Measurements from ENCODE around the gene ADCY4.
"Not testable (repeated sequence)": the region's sequence is repeated elsewhere in the genome, so short reads cannot be mapped to it uniquely, and the experiment has no call there.

The ADCY4 gene

GRCh38 chr14:24338843-24339242, 4.0 kb upstream of the ADCY4 start:
- no peak for DNase-seq (ENCODE audit: low spot score)

GRCh38 chr14:24337824-24338175, 2.9 kb upstream of the ADCY4 start:
- no peak for DNase-seq (ENCODE audit: low spot score)

- peak; percentile 44 for DNase-seq (ENCODE audit: low spot score)
These were observed 2.4 kb upstream of the ADCY4 start for GRCh38 chr14:24337144-24337823.

- no peak for DNase-seq (ENCODE audit: low spot score)
These were observed 745 bp upstream of the ADCY4 start for GRCh38 chr14:24335461-24336171.

GRCh38 chr14:24332268-24332993, 2.4 kb downstream of the ADCY4 start:
- no peak for DNase-seq (ENCODE audit: low spot score)

GRCh38 chr14:24331731-24332267, 3.1 kb downstream of the ADCY4 start:
- DNase-seq (ENCODE audit: low spot score), result no peak

GRCh38 chr14:24330973-24331674, 3.7 kb downstream of the ADCY4 start:
- no peak for DNase-seq (ENCODE audit: low spot score)

GRCh38 chr14:24329736-24330135, 5.1 kb downstream of the ADCY4 start:
- no peak for DNase-seq (ENCODE audit: low spot score)

GRCh38 chr14:24329073-24329663, 5.7 kb downstream of the ADCY4 start:
- DNase-seq (ENCODE audit: low spot score), result no peak

GRCh38 chr14:24327914-24328313, 7.0 kb downstream of the ADCY4 start:
- DNase-seq (ENCODE audit: low spot score), result not testable (repeated sequence)

GRCh38 chr14:24327303-24327702, 7.6 kb downstream of the ADCY4 start:
- DNase-seq (ENCODE audit: low spot score), result no peak

GRCh38 chr14:24325963-24326362, 8.9 kb downstream of the ADCY4 start:
- no peak for DNase-seq (ENCODE audit: low spot score)

- no peak for DNase-seq (ENCODE audit: low spot score)
These were observed 9.8 kb downstream of the ADCY4 start for GRCh38 chr14:24325041-24325530.

GRCh38 chr14:24324024-24324423, 10.8 kb downstream of the ADCY4 start:
- DNase-seq (ENCODE audit: low spot score), result no peak

- DNase-seq (ENCODE audit: low spot score), result no peak
These were observed 11.5 kb downstream of the ADCY4 start for GRCh38 chr14:24323341-24323740.

GRCh38 chr14:24322672-24323071, 12.2 kb downstream of the ADCY4 start:
- no peak for DNase-seq (ENCODE audit: low spot score)

- DNase-seq (ENCODE audit: low spot score), result no peak
These were observed 13.5 kb downstream of the ADCY4 start for GRCh38 chr14:24321212-24321975.

GRCh38 chr14:24317141-24317928, 17.5 kb downstream of the ADCY4 start:
- no peak for DNase-seq (ENCODE audit: low spot score)

GRCh38 chr14:24316597-24316950, 18.3 kb downstream of the ADCY4 start:
- no peak for DNase-seq (ENCODE audit: low spot score)

All from left forelimb (tissue), 1 donor.